Measurements from ENCODE around the gene ZNF557.
"Not testable (repeated sequence)": the region's sequence is repeated elsewhere in the genome, so short reads cannot be mapped to it uniquely, and the experiment has no call there.

Gene ZNF557

GRCh38 chr19:7069042-7069903, at the start of gene ZNF557:
TSS of gene ZNF557 (plus strand) at chr19:7069703. CDS start at chr19:7075075, 5,372 bp downstream.
- DNase-seq (ENCODE audit: low read depth in 2 of 2), result peak; percentile 96 to 98

- DNase-seq (ENCODE audit: low read depth in 2 of 2), result not testable (repeated sequence)
These were observed 48.2 kb upstream of the ZNF557 start, which contains the start of gene MBD3L2B for GRCh38 chr19:7021331-7021730. TSS of gene MBD3L2B (minus strand) at chr19:7021431. CDS start at chr19:7021397, 34 bp downstream.

- not testable (repeated sequence) for DNase-seq (ENCODE audit: low read depth in 2 of 2)
These were observed 40.7 kb upstream of the ZNF557 start for GRCh38 chr19:7028790-7029189.

- DNase-seq (ENCODE audit: low read depth in 2 of 2), result not testable (repeated sequence)
These were observed 39.2 kb upstream of the ZNF557 start, which contains the start of gene MBD3L5 for GRCh38 chr19:7030278-7030677. TSS of gene MBD3L5 (plus strand) at chr19:7030578. CDS start at chr19:7030612, 34 bp downstream.

- not testable (repeated sequence) for DNase-seq (ENCODE audit: low read depth in 2 of 2)
These were observed 29.4 kb upstream of the ZNF557 start, which contains the start of gene MBD3L4 for GRCh38 chr19:7040079-7040478. TSS of gene MBD3L4 (minus strand) at chr19:7040179. CDS start at chr19:7040144, 35 bp downstream.

- not testable (repeated sequence) for DNase-seq (ENCODE audit: low read depth in 2 of 2)
These were observed 27.9 kb upstream of the ZNF557 start for GRCh38 chr19:7041563-7041962.

- DNase-seq (ENCODE audit: low read depth in 2 of 2), result not testable (repeated sequence)
These were observed 20.5 kb upstream of the ZNF557 start, which contains the start of gene MBD3L2 for GRCh38 chr19:7049021-7049420. TSS of gene MBD3L2 (plus strand) at chr19:7049321. CDS start at chr19:7049374, 53 bp downstream.

GRCh38 chr19:7051421-7051820, 18.1 kb upstream of the ZNF557 start:
- DNase-seq (ENCODE audit: low read depth in 2 of 2), result not testable (repeated sequence)

- DNase-seq (ENCODE audit: low read depth in 2 of 2), result not testable (repeated sequence)
These were observed 16.6 kb upstream of the ZNF557 start for GRCh38 chr19:7052896-7053295.

- not testable (repeated sequence) for DNase-seq (ENCODE audit: low read depth in 2 of 2)
These were observed 14.7 kb upstream of the ZNF557 start for GRCh38 chr19:7054635-7055368.

- DNase-seq (ENCODE audit: low read depth in 2 of 2), result not testable (repeated sequence)
These were observed 13.8 kb upstream of the ZNF557 start for GRCh38 chr19:7055679-7056078.

- not testable (repeated sequence) for DNase-seq (ENCODE audit: low read depth in 2 of 2)
These were observed 13.1 kb upstream of the ZNF557 start for GRCh38 chr19:7056371-7056770.

- DNase-seq (ENCODE audit: low read depth in 2 of 2), result not testable (repeated sequence)
These were observed 10.9 kb upstream of the ZNF557 start, which contains the start of gene MBD3L3 for GRCh38 chr19:7058576-7058975. TSS of gene MBD3L3 (minus strand) at chr19:7058676. CDS start at chr19:7058605, 71 bp downstream.

GRCh38 chr19:7059977-7060376, 9.5 kb upstream of the ZNF557 start:
- DNase-seq (ENCODE audit: low read depth in 2 of 2), result not testable (repeated sequence)

- no peak for DNase-seq (ENCODE audit: low read depth in 2 of 2)
These were observed 6.2 kb upstream of the ZNF557 start for GRCh38 chr19:7063339-7063738.

- no peak for DNase-seq (ENCODE audit: low read depth in 2 of 2)
These were observed 5.6 kb upstream of the ZNF557 start for GRCh38 chr19:7063764-7064418.

- not testable (repeated sequence) for DNase-seq (ENCODE audit: low read depth in 2 of 2)
These were observed 2.4 kb upstream of the ZNF557 start for GRCh38 chr19:7067122-7067521.

- DNase-seq (ENCODE audit: low read depth in 2 of 2), result no peak
These were observed 1.8 kb upstream of the ZNF557 start for GRCh38 chr19:7067716-7068115.

GRCh38 chr19:7068599-7068998, 904 bp upstream of the ZNF557 start:
- DNase-seq (ENCODE audit: low read depth in 2 of 2), result no peak

- no peak for DNase-seq (ENCODE audit: low read depth in 2 of 2)
These were observed 362 bp downstream of the ZNF557 start for GRCh38 chr19:7069904-7070226.

- DNase-seq (ENCODE audit: low read depth in 2 of 2), result no peak
These were observed 3.0 kb downstream of the ZNF557 start for GRCh38 chr19:7072541-7072940.

Measured in stimulated activated CD8-positive, alpha-beta memory T cell treated with anti-CD3 and anti-CD28 coated beads, Interleukin-2, amount 100 ng/mL, for 48 hours (primary cell).